IMR-90 (cell line): Measurements from ENCODE around the gene KRTAP27-1. TPM values are rescaled to one million over a fixed set of nuclear protein-coding genes. Genes with fewer than 3 reads are reported as not detected.

Experiments
- ATAC-seq: fragments of 200-7000 bp; cut with Tn5 transposase; 2 replicates; pipeline ENCODE4 v1.9.1; 2020; ENCODE audit warnings: low read depth, mild to moderate bottlenecking, moderate library complexity
- BruUV-seq: library from RNA; stranded (reverse); fragments of 400-500 nt; replicated peaks from 2 replicates; lab custom pipeline; 2021; lab: Mats Ljungman, UMichigan
- CTCF ChIA-PET: fragments of 300-600 bp; formaldehyde crosslinking; extraction: SDS; loops from one replicate; lab custom pipeline; 2021; ENCODE audit warnings: antibody characterized with exemption; lab: Yijun Ruan, JAX
- POLR2A ChIA-PET: fragments of 300-600 bp; sonication (Branson Sonifier 250); formaldehyde crosslinking; loops from one replicate; lab custom pipeline; 2022; ENCODE audit warnings: antibody characterized with exemption; ENCODE audit not compliant: unreplicated experiment; lab: Charles Lee
- DNase-seq: peaks from one replicate; pipeline ENCODE4 v3.0.0; 2013
- H2AFZ ChIP-seq: replicated peaks from 2 replicates; pipeline ENCODE3; 2013; ENCODE audit warnings: low read length, mild to moderate bottlenecking; ENCODE audit not compliant: poor library complexity
- H2AK5ac ChIP-seq: 2 replicates; pipeline ENCODE4 v1.6.1; 2013; ENCODE audit warnings: low read depth, low read length, inconsistent platforms
- H2AK9ac ChIP-seq: replicated peaks from 2 replicates; pipeline ENCODE3; 2013; ENCODE audit warnings: mild to moderate bottlenecking, low read depth, low read length, moderate library complexity; ENCODE audit not compliant: poor library complexity
- H2BK120ac ChIP-seq: 2 replicates; pipeline ENCODE4 v1.6.1; 2013; ENCODE audit warnings: low read depth, low read length, inconsistent platforms
- H2BK15ac ChIP-seq: 3 replicates; pipeline ENCODE4 v1.6.1; 2013; ENCODE audit warnings: low read depth, low read length, inconsistent platforms
- H2BK20ac ChIP-seq: 2 replicates; pipeline ENCODE4 v1.6.1; 2013; ENCODE audit warnings: low read depth, mild to moderate bottlenecking, inconsistent platforms, low read length, moderate library complexity
- H2BK5ac ChIP-seq: 2 replicates; pipeline ENCODE4 v1.6.1; 2013; ENCODE audit warnings: mild to moderate bottlenecking, low read depth, low read length, inconsistent platforms; ENCODE audit not compliant: poor library complexity, severe bottlenecking
- H3K14ac ChIP-seq: replicated peaks from 2 replicates; pipeline ENCODE4 v1.6.1; 2013; ENCODE audit warnings: low read depth, low read length, inconsistent platforms
- H3K18ac ChIP-seq: 2 replicates; pipeline ENCODE4 v1.6.1; 2013; ENCODE audit warnings: low read depth, low read length, control low read depth
- H3K23ac ChIP-seq: 2 replicates; pipeline ENCODE4 v1.6.1; 2013; ENCODE audit warnings: low read depth, low read length, inconsistent platforms
- H3K27ac ChIP-seq: 2 replicates; pipeline ENCODE4 v1.5.1; 2013; ENCODE audit warnings: mild to moderate bottlenecking, control low read depth, low read length; ENCODE audit not compliant: insufficient read depth
- H3K27me3 ChIP-seq: 2 replicates; pipeline ENCODE4 v1.6.1; 2013; ENCODE audit warnings: low read length; ENCODE audit not compliant: control insufficient read depth, insufficient read depth
- H3K36me3 ChIP-seq: 2 replicates; pipeline ENCODE4 v1.6.1; 2013; ENCODE audit warnings: low read length, mixed read lengths; ENCODE audit not compliant: control insufficient read depth, insufficient read depth
- H3K4ac ChIP-seq: 2 replicates; pipeline ENCODE4 v1.6.1; 2013; ENCODE audit warnings: low read depth, low read length, inconsistent platforms
- H3K4me1 ChIP-seq: 2 replicates; pipeline ENCODE4 v1.6.1; 2013; ENCODE audit warnings: low read length, mixed read lengths; ENCODE audit not compliant: control insufficient read depth, insufficient read depth
- H3K4me2 ChIP-seq: 2 replicates; pipeline ENCODE4 v1.6.1; 2013; ENCODE audit warnings: low read depth, mild to moderate bottlenecking, control low read depth, low read length, moderate library complexity
- H3K4me3 ChIP-seq: 2 replicates; pipeline ENCODE4 v1.5.1; 2013; ENCODE audit warnings: low read depth, mild to moderate bottlenecking, control low read depth, low read length, moderate library complexity; ENCODE audit not compliant: insufficient read depth
- H3K56ac ChIP-seq: 2 replicates; pipeline ENCODE4 v1.6.1; 2013; ENCODE audit warnings: low read length, inconsistent platforms; ENCODE audit not compliant: insufficient read depth; ENCODE audit errors: extremely low read depth
- H3K79me1 ChIP-seq, 2 experiments: 2 replicates each; pipeline ENCODE4 v1.6.1; 2013; ENCODE audit warnings: low read length in 2 of 2, inconsistent platforms in 1 of 2, low read depth in 1 of 2
- H3K9ac ChIP-seq: 2 replicates; pipeline ENCODE4 v1.6.1; 2013; ENCODE audit warnings: low read depth, low read length, control low read depth
- H3K9me1 ChIP-seq: 2 replicates; pipeline ENCODE4 v1.6.1; 2013; ENCODE audit warnings: low read length, inconsistent platforms; ENCODE audit not compliant: insufficient read depth
- H3K9me3 ChIP-seq: 2 replicates; pipeline ENCODE4 v1.6.1; 2013; ENCODE audit warnings: low read length; ENCODE audit not compliant: control insufficient read depth, insufficient read depth
- H4K20me1 ChIP-seq: 2 replicates; pipeline ENCODE4 v1.6.1; 2013; ENCODE audit warnings: low read length, inconsistent platforms; ENCODE audit not compliant: insufficient read depth
- H4K5ac ChIP-seq: 2 replicates; pipeline ENCODE4 v1.6.1; 2013; ENCODE audit warnings: mild to moderate bottlenecking, low read depth, low read length, control low read depth
- H4K8ac ChIP-seq, 2 experiments: 2 replicates each; pipeline ENCODE4 v1.6.1; 2013; ENCODE audit warnings: low read depth in 2 of 2, low read length in 2 of 2, control low read depth in 1 of 2, inconsistent platforms in 1 of 2
- H4K91ac ChIP-seq: 2 replicates; pipeline ENCODE4 v1.6.1; 2013; ENCODE audit warnings: low read depth, low read length, inconsistent platforms; ENCODE audit not compliant: insufficient read depth
- BHLHE40 ChIP-seq: fragments of 150-350 bp; IDR thresholded peaks from 2 replicates; pipeline ENCODE4 v1.6.1; 2016; ENCODE audit warnings: mild to moderate bottlenecking, low read depth, low read length
- MAFK ChIP-seq: IDR thresholded peaks from 2 replicates; pipeline ENCODE4 v1.6.1; 2012; ENCODE audit warnings: low read depth, low read length, improper control_type of control experiment
- MAZ ChIP-seq: IDR thresholded peaks from 2 replicates; pipeline ENCODE4 v1.6.1; 2012; ENCODE audit warnings: low read depth, mild to moderate bottlenecking, low read length, improper control_type of control experiment, moderate library complexity, borderline replicate concordance
- NFE2L2 ChIP-seq: fragments of 150-350 bp; IDR thresholded peaks from 2 replicates; pipeline ENCODE4 v1.6.1; 2016; ENCODE audit warnings: low read depth, mild to moderate bottlenecking, low read length
- RFX5 ChIP-seq: IDR thresholded peaks from 2 replicates; pipeline ENCODE4 v1.8.0; 2012; ENCODE audit warnings: low read depth, mild to moderate bottlenecking, low read length, moderate library complexity
- WGBS, 2 experiments: methylation state at CpG; one replicate each; pipeline versions ENCODE4 v1.1.5 to v1.1.7; 2013; ENCODE audit warnings: missing lambda C conversion rate in 2 of 2; ENCODE audit not compliant: insufficient read length in 1 of 2; ENCODE audit errors: extremely low coverage in 2 of 2; 5-methylcytosine and 5-hydroxymethylcytosine counted together
- dilution Hi-C: fragments of 300-500 bp; cut with HindIII; formaldehyde crosslinking; loops from one replicate; pipeline ENCODE4 v1.14.3; 2018; ENCODE audit warnings: low sequenced_read_pairs; ENCODE audit not compliant: unreplicated experiment
- in situ Hi-C: fragments of 300-500 bp; cut with MboI; formaldehyde crosslinking; loops from 3 replicates; pipeline ENCODE4 v1.14.3; 2019; ENCODE audit warnings: low sequenced_read_pairs, inconsistent platforms, mixed read lengths
- intact Hi-C: fragments of 100-400 bp; cut with micrococcal nuclease; formaldehyde crosslinking; loops from 2 replicates; pipeline ENCODE4 v1.10.0; 2022
- polyA plus RNA-seq, 3 experiments: library from polyadenylated mRNA; depleted of rRNA; stranded (reverse); fragments of >200 nt; gene quantifications; 2 replicates each; pipeline ENCODE4 v1.2.3, GENCODE V29; 2012; ENCODE audit warnings: low replicate concordance in 1 of 3
- total RNA-seq: library from RNA; depleted of rRNA; stranded (reverse); fragments of >200 nt; gene quantifications from 2 replicates; pipeline ENCODE4 v1.2.3, GENCODE V29; 2012
- TF ChIP-seq, protein P1 (sequence below): fragments of 150-350 bp; IDR thresholded peaks from 2 replicates; pipeline ENCODE4 v1.6.1; 2016; ENCODE audit warnings: low read depth, mild to moderate bottlenecking, low read length, moderate library complexity, borderline replicate concordance
- TF ChIP-seq, protein P2 (sequence below): conservative IDR thresholded peaks from 2 replicates; pipeline ENCODE4 v1.5.1; 2012; ENCODE audit warnings: mild to moderate bottlenecking, low read depth, low read length, improper control_type of control experiment

The KRTAP27-1 gene
- total and polyA plus RNA-seq, 2 of the 4 experiments (the other 2 are of a cell fraction): not detected

DNA sequence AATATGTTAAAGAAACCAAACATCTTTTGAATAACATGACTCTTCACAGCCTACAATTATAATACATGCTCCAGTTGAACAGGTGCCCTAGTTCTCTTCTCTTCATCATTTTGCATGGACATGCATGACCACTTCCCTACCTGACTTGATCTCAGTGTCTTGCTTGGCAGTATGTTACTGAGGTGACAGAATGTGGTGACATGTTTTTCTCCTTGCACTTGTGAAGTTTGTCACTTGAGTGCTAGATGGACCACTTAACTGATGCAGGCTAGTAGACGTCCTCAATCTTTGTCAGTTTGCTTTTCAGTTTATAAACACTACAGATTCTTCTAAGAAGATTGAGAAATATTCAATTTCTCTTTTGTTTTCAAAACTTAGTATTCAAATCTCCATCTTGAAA, 44.7 kb upstream of the KRTAP27-1 start:
- H2BK15ac ChIP-seq: no peak overlapping the region
- in situ Hi-C loops: no loop called here
- ChIA-PET POLR2A (no interaction called here), CTCF (no interaction called here)
- no peak overlapping the region for H3K14ac ChIP-seq
- H3K18ac ChIP-seq: no peak overlapping the region
- no peak overlapping the region for H3K4ac ChIP-seq
- dilution Hi-C loops: no loop called here
- no peak for TF ChIP-seq MAZ
- no peak for TF ChIP-seq BHLHE40
- TF ChIP-seq, protein P1, sequence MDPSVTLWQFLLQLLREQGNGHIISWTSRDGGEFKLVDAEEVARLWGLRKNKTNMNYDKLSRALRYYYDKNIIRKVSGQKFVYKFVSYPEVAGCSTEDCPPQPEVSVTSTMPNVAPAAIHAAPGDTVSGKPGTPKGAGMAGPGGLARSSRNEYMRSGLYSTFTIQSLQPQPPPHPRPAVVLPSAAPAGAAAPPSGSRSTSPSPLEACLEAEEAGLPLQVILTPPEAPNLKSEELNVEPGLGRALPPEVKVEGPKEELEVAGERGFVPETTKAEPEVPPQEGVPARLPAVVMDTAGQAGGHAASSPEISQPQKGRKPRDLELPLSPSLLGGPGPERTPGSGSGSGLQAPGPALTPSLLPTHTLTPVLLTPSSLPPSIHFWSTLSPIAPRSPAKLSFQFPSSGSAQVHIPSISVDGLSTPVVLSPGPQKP: no peak
- TF ChIP-seq RFX5: no peak
- TF ChIP-seq MAFK: no peak
- TF ChIP-seq NFE2L2: no peak
- TF ChIP-seq, protein P2, sequence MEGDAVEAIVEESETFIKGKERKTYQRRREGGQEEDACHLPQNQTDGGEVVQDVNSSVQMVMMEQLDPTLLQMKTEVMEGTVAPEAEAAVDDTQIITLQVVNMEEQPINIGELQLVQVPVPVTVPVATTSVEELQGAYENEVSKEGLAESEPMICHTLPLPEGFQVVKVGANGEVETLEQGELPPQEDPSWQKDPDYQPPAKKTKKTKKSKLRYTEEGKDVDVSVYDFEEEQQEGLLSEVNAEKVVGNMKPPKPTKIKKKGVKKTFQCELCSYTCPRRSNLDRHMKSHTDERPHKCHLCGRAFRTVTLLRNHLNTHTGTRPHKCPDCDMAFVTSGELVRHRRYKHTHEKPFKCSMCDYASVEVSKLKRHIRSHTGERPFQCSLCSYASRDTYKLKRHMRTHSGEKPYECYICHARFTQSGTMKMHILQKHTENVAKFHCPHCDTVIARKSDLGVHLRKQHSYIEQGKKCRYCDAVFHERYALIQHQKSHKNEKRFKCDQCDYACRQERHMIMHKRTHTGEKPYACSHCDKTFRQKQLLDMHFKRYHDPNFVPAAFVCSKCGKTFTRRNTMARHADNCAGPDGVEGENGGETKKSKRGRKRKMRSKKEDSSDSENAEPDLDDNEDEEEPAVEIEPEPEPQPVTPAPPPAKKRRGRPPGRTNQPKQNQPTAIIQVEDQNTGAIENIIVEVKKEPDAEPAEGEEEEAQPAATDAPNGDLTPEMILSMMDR: no peak
- intact Hi-C loops: no loop called here
- no peak overlapping the region for H2AFZ ChIP-seq
- no peaks in the 10 kb centered on the region for H3K79me1 ChIP-seq
- no TSS peak for BruUV-seq
- no peak overlapping the region for H3K23ac ChIP-seq
- H4K5ac ChIP-seq: no peak overlapping the region
- no peak overlapping the region for H3K56ac ChIP-seq
- no peaks in the 10 kb centered on the region for H3K9me1 ChIP-seq
- no peak overlapping the region for H3K9ac ChIP-seq
- no peak overlapping the region for H3K27ac ChIP-seq
- no peak overlapping the region for H3K4me3 ChIP-seq
- H3K36me3 ChIP-seq: no peaks in the 10 kb centered on the region
- H2BK5ac ChIP-seq: no peak overlapping the region
- no peak overlapping the region for H2AK5ac ChIP-seq
- H2BK120ac ChIP-seq: no peak overlapping the region
- no CpG with 5 or more reads among the region's 1 CpG for WGBS, 2 experiments
- H3K9me3 ChIP-seq: peaks cover 12% of the 10 kb centered on the region
- no peaks in the 10 kb centered on the region for H3K27me3 ChIP-seq
- DNase-seq (no peak), ATAC-seq (no peak)
- no peak overlapping the region for H2BK20ac ChIP-seq
- no peak overlapping the region for H3K4me2 ChIP-seq
- H2AK9ac ChIP-seq: no peak overlapping the region
- no peak overlapping the region for H4K91ac ChIP-seq
- no peaks in the 10 kb centered on the region for H4K20me1 ChIP-seq
- H4K8ac ChIP-seq: no peak overlapping the region
- H3K4me1 ChIP-seq: no peaks in the 10 kb centered on the region
